Colonic mucosa (tissue), 4 donors: ENCODE data around the gene KRT34. TPM values are rescaled to one million over a fixed set of nuclear protein-coding genes. Genes with fewer than 3 reads are reported as not detected.

ENCODE experiments used
- DNase-seq: peaks from one replicate; pipeline ENCODE4 v3.0.0-alpha.2; 2020
- H3K27ac ChIP-seq: fragments of 200-600 bp; one replicate; pipeline ENCODE4 v1.8.0; 2021
- H3K27me3 ChIP-seq: fragments of 200-600 bp; one replicate; pipeline ENCODE4 v1.8.0; 2021
- H3K36me3 ChIP-seq: fragments of 200-600 bp; one replicate; pipeline ENCODE4 v1.8.0; 2021
- H3K4me1 ChIP-seq: fragments of 200-600 bp; one replicate; pipeline ENCODE4 v1.8.0; 2021; ENCODE audit warnings: mild to moderate bottlenecking
- H3K4me3 ChIP-seq: fragments of 200-600 bp; one replicate; pipeline ENCODE4 v1.8.0; 2021
- H3K9ac ChIP-seq, 2 donors: one replicate each; pipeline ENCODE4 v1.7.0; 2013; ENCODE audit warnings: control low read depth in 2 of 2, low read depth in 2 of 2, low read length in 2 of 2
- H3K9me3 ChIP-seq: fragments of 200-600 bp; one replicate; pipeline ENCODE4 v1.8.0; 2021
- intact Hi-C: fragments of 100-400 bp; cut with DNase I; formaldehyde crosslinking; loops from one replicate; pipeline ENCODE4 v1.14.1; 2022
- total RNA-seq, 2 donors: library from RNA; stranded (reverse); fragmentation: NEBNext Ultra II Directional in 1 of 2; extraction: Animal tissue kit (Norgen Biotek cat#: 25700) in 1 of 2; gene quantifications; one replicate each; pipeline ENCODE4 v1.2.1, GENCODE V29; 2021
- TF ChIP-seq, protein P1 (sequence below): fragments of 200-600 bp; IDR thresholded peaks from one replicate; pipeline ENCODE4 v1.8.0; 2022; ENCODE audit warnings: antibody characterized with exemption, mild to moderate bottlenecking
- donor health status: healthy.
- donor health status: DM: no; HTN: no; CAD: no.
- donor health status: DM: no; HTN: no; CAD: no.

KRT34 gene
- total RNA-seq, 2 donors from 2014 or later: not detected

DNA sequence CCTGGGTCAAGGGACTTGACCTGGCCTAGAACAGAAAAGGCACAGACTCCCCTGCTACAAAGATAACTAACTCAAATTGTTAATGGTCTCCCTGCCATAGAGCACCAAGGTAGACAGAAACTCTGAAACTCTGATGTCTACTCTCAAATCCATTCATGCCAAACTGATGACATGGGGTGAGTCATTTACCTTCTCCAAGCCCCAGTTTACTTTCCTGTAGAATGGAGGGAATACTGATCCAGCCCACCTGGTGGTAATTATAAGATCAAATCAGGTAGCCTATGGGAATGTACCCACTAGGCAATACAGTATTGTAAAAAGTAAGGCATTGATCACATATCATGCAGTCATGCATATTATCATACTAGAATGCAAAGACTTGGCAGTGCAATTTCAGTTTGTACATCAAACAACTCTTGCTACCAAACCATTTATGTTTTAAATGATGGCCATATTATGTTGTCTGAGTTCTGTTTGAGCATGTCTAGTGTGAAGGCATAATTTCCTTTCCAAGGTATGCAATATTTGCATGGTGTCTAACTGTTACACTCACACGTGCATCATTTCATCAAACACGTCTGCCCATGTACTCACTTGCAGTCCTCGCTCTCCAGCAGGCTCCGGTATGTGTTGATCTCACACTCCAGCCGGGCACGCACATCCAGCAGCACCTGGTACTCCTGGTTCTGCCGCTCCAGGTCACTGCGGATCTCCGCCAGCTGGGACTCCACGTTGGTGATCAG is 12.3 kb upstream of the KRT34 start:
- Histone ChIP-seq H3K4me1 (no peaks in the 10 kb centered on the region), H3K9ac (no peak overlapping the region), H3K9me3 (no peaks in the 10 kb centered on the region), H3K27me3 (no peaks in the 10 kb centered on the region), H3K27ac (no peak overlapping the region), H3K4me3 (no peak overlapping the region), H3K36me3 (no peaks in the 10 kb centered on the region)
- intact Hi-C loops: no loop called here
- TF ChIP-seq, protein P1, sequence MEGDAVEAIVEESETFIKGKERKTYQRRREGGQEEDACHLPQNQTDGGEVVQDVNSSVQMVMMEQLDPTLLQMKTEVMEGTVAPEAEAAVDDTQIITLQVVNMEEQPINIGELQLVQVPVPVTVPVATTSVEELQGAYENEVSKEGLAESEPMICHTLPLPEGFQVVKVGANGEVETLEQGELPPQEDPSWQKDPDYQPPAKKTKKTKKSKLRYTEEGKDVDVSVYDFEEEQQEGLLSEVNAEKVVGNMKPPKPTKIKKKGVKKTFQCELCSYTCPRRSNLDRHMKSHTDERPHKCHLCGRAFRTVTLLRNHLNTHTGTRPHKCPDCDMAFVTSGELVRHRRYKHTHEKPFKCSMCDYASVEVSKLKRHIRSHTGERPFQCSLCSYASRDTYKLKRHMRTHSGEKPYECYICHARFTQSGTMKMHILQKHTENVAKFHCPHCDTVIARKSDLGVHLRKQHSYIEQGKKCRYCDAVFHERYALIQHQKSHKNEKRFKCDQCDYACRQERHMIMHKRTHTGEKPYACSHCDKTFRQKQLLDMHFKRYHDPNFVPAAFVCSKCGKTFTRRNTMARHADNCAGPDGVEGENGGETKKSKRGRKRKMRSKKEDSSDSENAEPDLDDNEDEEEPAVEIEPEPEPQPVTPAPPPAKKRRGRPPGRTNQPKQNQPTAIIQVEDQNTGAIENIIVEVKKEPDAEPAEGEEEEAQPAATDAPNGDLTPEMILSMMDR: no peak
- DNase-seq: no peak

DNA sequence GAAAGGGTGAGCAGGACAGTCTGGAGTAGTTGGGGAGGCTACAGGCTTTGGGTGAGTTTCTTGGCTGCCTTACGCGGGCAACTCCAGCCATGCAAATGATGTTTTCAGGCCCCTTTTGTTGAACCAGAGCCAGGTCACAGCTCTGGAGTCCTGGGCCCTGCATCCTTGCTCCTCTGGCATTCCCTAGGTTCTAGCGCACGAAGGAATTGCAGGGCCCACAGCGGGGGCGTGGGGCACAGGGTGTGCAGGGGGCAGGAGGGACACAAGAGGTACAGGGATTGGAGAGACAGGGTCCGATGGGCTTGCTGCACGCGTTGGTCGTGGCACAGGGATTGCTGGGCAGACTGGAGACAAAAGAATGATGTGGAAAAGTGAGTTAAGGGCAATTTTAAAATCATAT is 11.7 kb upstream of the KRT34 start:
- Histone ChIP-seq H3K36me3 (no peaks in the 10 kb centered on the region), H3K9me3 (no peaks in the 10 kb centered on the region), H3K27me3 (no peaks in the 10 kb centered on the region), H3K4me1 (no peaks in the 10 kb centered on the region), H3K27ac (no peak overlapping the region), H3K9ac (no peak overlapping the region), H3K4me3 (no peak overlapping the region)
- intact Hi-C loops: no loop called here
- TF ChIP-seq, protein P1: no peak
- DNase-seq: no peak

DNA sequence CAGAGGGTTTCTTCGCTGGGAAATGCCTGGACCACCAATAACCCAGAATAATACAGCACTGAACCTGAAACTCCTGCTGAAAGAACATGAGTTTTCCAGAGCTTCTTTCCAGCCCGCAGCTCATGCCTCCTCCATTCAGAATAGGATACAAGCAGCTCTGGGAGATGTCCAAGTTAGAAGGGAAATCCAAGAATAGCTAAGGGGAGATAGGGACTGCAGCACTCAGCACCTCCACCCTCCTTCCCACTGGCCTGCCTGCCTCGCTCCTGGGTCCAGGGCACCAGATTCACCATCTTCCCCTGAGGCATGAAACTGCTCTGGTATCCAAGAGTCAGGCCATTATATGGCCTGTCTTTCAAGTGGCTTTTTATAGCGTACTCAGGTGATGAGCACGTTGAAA is 11.2 kb upstream of the KRT34 start:
- Histone ChIP-seq H3K4me3 (no peak overlapping the region), H3K36me3 (no peaks in the 10 kb centered on the region), H3K4me1 (no peaks in the 10 kb centered on the region), H3K27me3 (no peaks in the 10 kb centered on the region), H3K27ac (no peak overlapping the region), H3K9ac (no peak overlapping the region), H3K9me3 (no peaks in the 10 kb centered on the region)
- TF ChIP-seq, protein P1: no peak
- DNase-seq: no peak
- intact Hi-C loops: no loop called here

DNA sequence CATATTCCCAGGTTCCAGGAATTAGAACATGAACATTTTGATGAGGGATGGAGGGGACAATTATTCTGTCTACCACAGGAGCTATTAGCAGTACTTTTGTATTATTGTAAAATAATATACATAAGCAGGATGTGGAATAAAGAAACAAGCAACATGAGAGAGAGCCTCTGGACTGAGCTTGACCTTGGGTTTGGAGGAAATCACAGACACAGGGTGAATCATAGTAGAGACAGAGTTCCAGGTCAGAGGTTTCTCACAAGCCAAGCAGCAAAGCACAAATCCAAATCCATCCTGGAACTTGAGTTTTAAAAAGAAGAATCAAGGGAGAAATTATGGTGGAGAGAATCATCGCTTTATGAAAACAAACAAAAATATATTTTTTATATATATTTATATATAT is 10.2 kb upstream of the KRT34 start:
- Histone ChIP-seq H3K9ac (no peak overlapping the region), H3K36me3 (no peaks in the 10 kb centered on the region), H3K9me3 (no peaks in the 10 kb centered on the region), H3K4me1 (no peaks in the 10 kb centered on the region), H3K4me3 (no peak overlapping the region), H3K27ac (no peak overlapping the region), H3K27me3 (no peaks in the 10 kb centered on the region)
- intact Hi-C loops: no loop called here
- no peak for DNase-seq
- TF ChIP-seq, protein P1: no peak

DNA sequence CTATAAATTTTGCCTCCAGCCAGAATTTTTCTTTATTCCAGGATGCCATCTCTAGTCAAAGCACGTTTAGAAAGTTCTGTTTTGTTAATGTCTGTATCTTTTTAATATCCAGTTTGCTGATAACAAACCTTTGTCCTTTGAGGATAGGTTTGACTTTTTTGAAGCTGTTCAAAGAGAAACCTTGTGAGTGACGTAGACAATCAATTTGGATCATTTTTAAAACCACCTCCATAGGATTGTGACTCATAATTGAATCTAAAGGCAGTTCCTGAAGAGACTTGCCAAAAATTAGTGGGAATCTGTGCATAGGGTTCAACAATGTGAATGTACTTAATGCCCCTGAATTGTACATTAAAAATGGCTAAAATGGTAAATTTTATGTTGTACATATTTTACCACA is 9.4 kb upstream of the KRT34 start:
- Histone ChIP-seq H3K27me3 (no peaks in the 10 kb centered on the region), H3K27ac (no peak overlapping the region), H3K9me3 (no peaks in the 10 kb centered on the region), H3K36me3 (no peaks in the 10 kb centered on the region), H3K4me1 (no peaks in the 10 kb centered on the region), H3K4me3 (no peak overlapping the region), H3K9ac (no peak overlapping the region)
- intact Hi-C loops: no loop called here
- DNase-seq: no peak
- TF ChIP-seq, protein P1: no peak
